A549 (cell line): ENCODE results near the gene PPP3CA. TPM values are rescaled to one million over a fixed set of nuclear protein-coding genes. Genes with fewer than 3 reads are reported as not detected.

ENCODE experiments used
- ATAC-seq, 2 experiments: fragments of 200-7000 bp in 1 of 2; fragments of >200 bp in 1 of 2; cut with Nextera tagmentation in 1 of 2; cut with Tn5 transposase in 1 of 2; 3 replicates each; pipeline versions ENCODE4 v1.8.0 to v1.9.1; 2018 to 2020; ENCODE audit warnings: mild to moderate bottlenecking in 1 of 2, moderate library complexity in 1 of 2
- CTCF ChIA-PET: fragments of 300-600 bp; sonication (Branson Sonifier 250); formaldehyde crosslinking; extraction: SDS; loops from one replicate; lab custom pipeline; 2021; ENCODE audit warnings: antibody characterized with exemption, inconsistent platforms; lab: Yijun Ruan, JAX
- POLR2A ChIA-PET: fragments of 350-600 bp; formaldehyde crosslinking; extraction: SDS; loops from one replicate; lab custom pipeline; 2021; ENCODE audit warnings: antibody characterized with exemption, inconsistent platforms; lab: Yijun Ruan, JAX
- DNase-seq, 2 experiments: peaks; one replicate each; pipeline versions ENCODE4 v3.0.0 to v3.0.0-alpha.2; 2011 to 2016; ENCODE audit warnings: low read depth in 1 of 2, low spot score in 1 of 2
- FAIRE-seq: peaks from 2 replicates; lab custom pipeline; 2011; peaks lifted over from hg19 to GRCh38; lab: Jason Lieb, UNC
- H3K27ac ChIP-seq, 2 experiments: fragments of >200 bp; sonication (Bioruptor Twin); formaldehyde crosslinking; 3 replicates each; pipeline ENCODE4 v1.5.1; 2016 to 2017
- H3K4me1 ChIP-seq: fragments of >200 bp; sonication (Bioruptor Twin); formaldehyde crosslinking; 3 replicates; pipeline ENCODE4 v1.6.1; 2016
- H3K4me2 ChIP-seq: fragments of >200 bp; sonication (Bioruptor Twin); formaldehyde crosslinking; 3 replicates; pipeline ENCODE4 v1.6.1; 2016
- H3K4me3 ChIP-seq: fragments of >200 bp; sonication (Bioruptor Twin); formaldehyde crosslinking; 3 replicates; pipeline ENCODE4 v1.5.1; 2016
- H3K9me3 ChIP-seq: fragments of >200 bp; sonication (Bioruptor Twin); formaldehyde crosslinking; 3 replicates; pipeline ENCODE4 v1.6.1; 2016
- BHLHE40 ChIP-seq: IDR thresholded peaks from 2 replicates; pipeline ENCODE4 v1.6.1; 2012; ENCODE audit warnings: low read depth, low read length, inconsistent platforms
- CBX2 ChIP-seq: fragments of 200-600 bp; sonication (generic); IDR thresholded peaks from 2 replicates; pipeline ENCODE4 v1.6.1; 2016; ENCODE audit warnings: low read depth, mild to moderate bottlenecking, borderline replicate concordance
- HEYL ChIP-seq: fragments of 250-450 bp; sonication (Bioruptor Pico); IDR thresholded peaks from 2 replicates; pipeline ENCODE4 v1.8.0; 2021; ENCODE audit warnings: mild to moderate bottlenecking, moderate library complexity
- HOXA7 ChIP-seq: fragments of 250-450 bp; sonication (Bioruptor Pico); IDR thresholded peaks from 2 replicates; pipeline ENCODE4 v1.5.0; 2020; ENCODE audit warnings: mild to moderate bottlenecking, moderate library complexity
- MAZ ChIP-seq: fragments of 150-350 bp; IDR thresholded peaks from 2 replicates; pipeline ENCODE4 v1.6.1; 2014; ENCODE audit warnings: antibody characterized with exemption, low read depth, low read length, borderline replicate concordance
- MYC ChIP-seq: IDR thresholded peaks from 2 replicates; pipeline ENCODE4 v1.6.1; 2012; ENCODE audit warnings: mild to moderate bottlenecking, inconsistent platforms, low read length, improper control_type of control experiment, borderline replicate concordance
- POLR2AphosphoS2 ChIP-seq: conservative IDR thresholded peaks from 2 replicates; pipeline ENCODE4 v1.6.1; 2012; ENCODE audit warnings: low read length, improper control_type of control experiment, inconsistent platforms
- RCOR1 ChIP-seq: fragments of 150-350 bp; IDR thresholded peaks from 2 replicates; pipeline ENCODE4 v1.6.1; 2014; ENCODE audit warnings: antibody characterized with exemption, low read length, low read depth
- TFCP2L1 ChIP-seq: fragments of 250-450 bp; sonication (Bioruptor Pico); IDR thresholded peaks from 2 replicates; pipeline ENCODE4 v1.5.0; 2021; ENCODE audit warnings: mild to moderate bottlenecking
- ZC3H11A ChIP-seq: fragments of 450-650 bp; IDR thresholded peaks from 2 replicates; pipeline ENCODE4 v1.6.1; 2014; ENCODE audit warnings: antibody characterized with exemption, mild to moderate bottlenecking
- WGBS: methylation state at CpG from one replicate; pipeline ENCODE4 v1.1.6; 2017; ENCODE audit errors: missing lambda C conversion rate; 5-methylcytosine and 5-hydroxymethylcytosine counted together
- polyA plus RNA-seq, 4 experiments: library from polyadenylated mRNA; depleted of rRNA in 3 of 4; stranded (reverse); fragments of >200 nt; fragmentation: RNase III in 1 of 4; extraction: RNeasy Plus Mini Kit Qiagen cat#74134 plus additional on column Dnase treatment in 1 of 4; gene quantifications; 2 replicates in 3 of 4; 3 replicates in 1 of 4; pipeline ENCODE4 v1.2.3, GENCODE V29; 2011 to 2017
- TF ChIP-seq, protein P1 (sequence below): fragments of 200-600 bp; sonication (generic); IDR thresholded peaks from 2 replicates; pipeline ENCODE4 v1.6.1; 2016; ENCODE audit warnings: antibody characterized with exemption, mild to moderate bottlenecking, moderate library complexity
- TF ChIP-seq, protein P2 (sequence below): fragments of >200 bp; sonication (Bioruptor Twin); formaldehyde crosslinking; IDR thresholded peaks from 2 replicates; pipeline ENCODE4 v1.6.1; 2016
- TF ChIP-seq, protein P3 (sequence below): IDR thresholded peaks from 2 replicates; pipeline ENCODE4 v1.6.1; 2012
- TF ChIP-seq, protein P4 (sequence below): fragments of 250-450 bp; sonication (Bioruptor Pico); IDR thresholded peaks from 2 replicates; pipeline ENCODE4 v1.5.0; 2021; ENCODE audit warnings: mild to moderate bottlenecking, moderate library complexity, borderline replicate concordance
- TF ChIP-seq, protein P5 (sequence below): fragments of >200 bp; sonication (Bioruptor Twin); formaldehyde crosslinking; IDR thresholded peaks from 3 replicates; pipeline ENCODE4 v1.5.1; 2016
- TF ChIP-seq, protein P6 (sequence below): IDR thresholded peaks from 2 replicates; pipeline ENCODE4 v1.6.1; 2012; ENCODE audit warnings: low read depth, borderline replicate concordance
- TF ChIP-seq, protein P7 (sequence below): fragments of 250-450 bp; sonication (Bioruptor Pico); IDR thresholded peaks from 2 replicates; pipeline ENCODE4 v1.5.0; 2020; ENCODE audit warnings: low read depth, mild to moderate bottlenecking, moderate library complexity

Gene PPP3CA
- polyA plus RNA-seq, 2 of the 4 experiments (the other 2 are of a cell fraction), result 21.4 to 42.4 TPM

DNA sequence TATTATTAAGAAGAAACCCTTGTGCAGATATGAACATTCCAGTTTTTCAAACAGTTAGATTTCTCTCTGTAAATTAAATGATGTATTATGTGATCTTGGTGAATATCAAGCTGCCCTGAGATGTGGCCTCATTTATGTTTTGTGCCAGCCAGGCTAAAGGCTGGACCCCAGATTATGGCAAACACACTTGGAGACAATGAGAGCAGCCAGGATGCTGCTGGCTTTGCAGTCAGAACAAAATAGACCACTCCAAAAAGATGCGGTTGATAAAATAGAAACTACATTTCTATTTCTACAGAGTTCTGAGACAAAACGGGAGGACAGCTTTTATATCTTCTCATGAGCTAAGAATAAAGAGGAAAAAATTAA is 296.5 kb downstream of the PPP3CA start (continued):
- TF ChIP-seq, protein P1, sequence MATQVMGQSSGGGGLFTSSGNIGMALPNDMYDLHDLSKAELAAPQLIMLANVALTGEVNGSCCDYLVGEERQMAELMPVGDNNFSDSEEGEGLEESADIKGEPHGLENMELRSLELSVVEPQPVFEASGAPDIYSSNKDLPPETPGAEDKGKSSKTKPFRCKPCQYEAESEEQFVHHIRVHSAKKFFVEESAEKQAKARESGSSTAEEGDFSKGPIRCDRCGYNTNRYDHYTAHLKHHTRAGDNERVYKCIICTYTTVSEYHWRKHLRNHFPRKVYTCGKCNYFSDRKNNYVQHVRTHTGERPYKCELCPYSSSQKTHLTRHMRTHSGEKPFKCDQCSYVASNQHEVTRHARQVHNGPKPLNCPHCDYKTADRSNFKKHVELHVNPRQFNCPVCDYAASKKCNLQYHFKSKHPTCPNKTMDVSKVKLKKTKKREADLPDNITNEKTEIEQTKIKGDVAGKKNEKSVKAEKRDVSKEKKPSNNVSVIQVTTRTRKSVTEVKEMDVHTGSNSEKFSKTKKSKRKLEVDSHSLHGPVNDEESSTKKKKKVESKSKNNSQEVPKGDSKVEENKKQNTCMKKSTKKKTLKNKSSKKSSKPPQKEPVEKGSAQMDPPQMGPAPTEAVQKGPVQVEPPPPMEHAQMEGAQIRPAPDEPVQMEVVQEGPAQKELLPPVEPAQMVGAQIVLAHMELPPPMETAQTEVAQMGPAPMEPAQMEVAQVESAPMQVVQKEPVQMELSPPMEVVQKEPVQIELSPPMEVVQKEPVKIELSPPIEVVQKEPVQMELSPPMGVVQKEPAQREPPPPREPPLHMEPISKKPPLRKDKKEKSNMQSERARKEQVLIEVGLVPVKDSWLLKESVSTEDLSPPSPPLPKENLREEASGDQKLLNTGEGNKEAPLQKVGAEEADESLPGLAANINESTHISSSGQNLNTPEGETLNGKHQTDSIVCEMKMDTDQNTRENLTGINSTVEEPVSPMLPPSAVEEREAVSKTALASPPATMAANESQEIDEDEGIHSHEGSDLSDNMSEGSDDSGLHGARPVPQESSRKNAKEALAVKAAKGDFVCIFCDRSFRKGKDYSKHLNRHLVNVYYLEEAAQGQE, result no peak

DNA sequence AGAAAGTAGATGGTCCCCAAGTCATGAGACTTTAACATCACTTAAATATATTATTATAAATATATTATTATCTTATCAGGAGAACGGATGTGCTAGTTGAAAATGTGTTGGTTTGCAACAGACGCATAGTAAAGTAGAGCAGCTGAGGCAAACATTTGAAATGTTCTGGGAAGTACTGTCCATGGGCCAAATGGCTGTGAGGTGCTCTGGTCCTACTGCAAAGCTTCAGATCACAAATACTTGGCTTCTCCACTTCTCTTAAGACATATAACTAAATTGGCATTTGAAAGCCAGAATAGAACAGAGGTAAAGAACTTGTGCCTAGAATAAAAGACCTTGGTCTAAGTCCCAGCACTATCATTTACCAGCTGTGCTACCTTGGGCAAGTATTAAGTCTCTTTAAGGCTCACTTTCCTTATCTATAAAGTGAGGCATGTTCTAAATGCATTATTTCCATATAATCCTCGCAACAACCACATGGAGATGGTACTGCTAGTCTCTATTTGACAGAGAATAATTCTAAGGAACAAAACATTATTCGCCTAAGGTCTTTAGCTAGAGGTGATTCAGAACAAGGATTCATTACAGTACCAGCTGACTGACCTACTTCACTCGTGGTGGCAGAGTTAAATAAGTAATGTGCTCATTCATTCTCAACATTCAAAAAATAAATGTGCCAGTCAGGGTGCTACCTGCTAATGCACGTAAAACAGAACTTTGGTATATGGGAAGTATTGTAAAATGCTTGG is 297.1 kb downstream of the PPP3CA start:
- ATAC-seq, result no peak
- H3K4me2 ChIP-seq, result no peak overlapping the region
- no peak for FAIRE-seq
- H3K27ac ChIP-seq, result no peak overlapping the region
- H3K4me3 ChIP-seq, result no peak overlapping the region
- DNase-seq, result no peak
- no peaks in the 10 kb centered on the region for H3K4me1 ChIP-seq
- TF ChIP-seq, protein P2, sequence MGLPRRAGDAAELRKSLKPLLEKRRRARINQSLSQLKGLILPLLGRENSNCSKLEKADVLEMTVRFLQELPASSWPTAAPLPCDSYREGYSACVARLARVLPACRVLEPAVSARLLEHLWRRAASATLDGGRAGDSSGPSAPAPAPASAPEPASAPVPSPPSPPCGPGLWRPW, result no peak
- TF ChIP-seq RCOR1 (no peak), MAZ (no peak), HOXA7 (no peak), CBX2 (no peak)
- TF ChIP-seq, protein P3, sequence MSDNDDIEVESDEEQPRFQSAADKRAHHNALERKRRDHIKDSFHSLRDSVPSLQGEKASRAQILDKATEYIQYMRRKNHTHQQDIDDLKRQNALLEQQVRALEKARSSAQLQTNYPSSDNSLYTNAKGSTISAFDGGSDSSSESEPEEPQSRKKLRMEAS, result no peak
- TF ChIP-seq, protein P4, sequence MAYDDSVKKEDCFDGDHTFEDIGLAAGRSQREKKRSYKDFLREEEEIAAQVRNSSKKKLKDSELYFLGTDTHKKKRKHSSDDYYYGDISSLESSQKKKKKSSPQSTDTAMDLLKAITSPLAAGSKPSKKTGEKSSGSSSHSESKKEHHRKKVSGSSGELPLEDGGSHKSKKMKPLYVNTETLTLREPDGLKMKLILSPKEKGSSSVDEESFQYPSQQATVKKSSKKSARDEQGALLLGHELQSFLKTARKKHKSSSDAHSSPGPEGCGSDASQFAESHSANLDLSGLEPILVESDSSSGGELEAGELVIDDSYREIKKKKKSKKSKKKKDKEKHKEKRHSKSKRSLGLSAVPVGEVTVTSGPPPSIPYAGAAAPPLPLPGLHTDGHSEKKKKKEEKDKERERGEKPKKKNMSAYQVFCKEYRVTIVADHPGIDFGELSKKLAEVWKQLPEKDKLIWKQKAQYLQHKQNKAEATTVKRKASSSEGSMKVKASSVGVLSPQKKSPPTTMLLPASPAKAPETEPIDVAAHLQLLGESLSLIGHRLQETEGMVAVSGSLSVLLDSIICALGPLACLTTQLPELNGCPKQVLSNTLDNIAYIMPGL (CRISPR knock-in tag), result no peak
- TF ChIP-seq, all 56 proteins: peak for 0
- ChIA-PET CTCF (no interaction called here), POLR2A (no interaction called here)
- 89% methylated on average over 6 of the region's 6 CpGs for WGBS
- no peaks in the 10 kb centered on the region for H3K9me3 ChIP-seq

DNA sequence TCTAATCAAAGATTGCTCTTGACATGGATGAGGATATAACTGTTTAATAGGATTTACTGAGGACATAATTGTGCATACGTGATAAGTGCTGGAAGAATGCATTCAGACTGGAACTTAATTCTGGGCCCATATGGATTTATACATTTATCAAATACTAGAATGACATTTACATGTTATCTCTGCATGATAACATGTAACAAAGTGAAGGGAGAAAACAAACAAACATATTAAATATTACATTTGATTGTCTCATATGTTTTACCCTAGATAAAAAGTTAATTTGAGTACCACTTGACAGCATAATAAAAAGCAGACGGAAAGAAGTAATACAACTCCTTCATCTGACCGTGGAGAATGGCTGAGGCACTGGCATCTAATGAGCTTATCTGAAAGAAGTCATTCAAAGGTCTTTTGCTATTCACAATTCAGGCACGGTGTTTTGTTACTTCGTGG is 297.8 kb downstream of the PPP3CA start:
- 94% methylated on average over 5 of the region's 5 CpGs for WGBS
- ATAC-seq (no peak), DNase-seq (no peak), FAIRE-seq (no peak)
- Histone ChIP-seq H3K27ac (no peak overlapping the region), H3K4me2 (no peak overlapping the region), H3K4me1 (no peaks in the 10 kb centered on the region), H3K4me3 (no peak overlapping the region), H3K9me3 (no peaks in the 10 kb centered on the region)
- ChIA-PET POLR2A (no interaction called here), CTCF (no interaction called here)
- TF ChIP-seq HEYL (CRISPR knock-in tag), result no peak
- TF ChIP-seq, protein P5, sequence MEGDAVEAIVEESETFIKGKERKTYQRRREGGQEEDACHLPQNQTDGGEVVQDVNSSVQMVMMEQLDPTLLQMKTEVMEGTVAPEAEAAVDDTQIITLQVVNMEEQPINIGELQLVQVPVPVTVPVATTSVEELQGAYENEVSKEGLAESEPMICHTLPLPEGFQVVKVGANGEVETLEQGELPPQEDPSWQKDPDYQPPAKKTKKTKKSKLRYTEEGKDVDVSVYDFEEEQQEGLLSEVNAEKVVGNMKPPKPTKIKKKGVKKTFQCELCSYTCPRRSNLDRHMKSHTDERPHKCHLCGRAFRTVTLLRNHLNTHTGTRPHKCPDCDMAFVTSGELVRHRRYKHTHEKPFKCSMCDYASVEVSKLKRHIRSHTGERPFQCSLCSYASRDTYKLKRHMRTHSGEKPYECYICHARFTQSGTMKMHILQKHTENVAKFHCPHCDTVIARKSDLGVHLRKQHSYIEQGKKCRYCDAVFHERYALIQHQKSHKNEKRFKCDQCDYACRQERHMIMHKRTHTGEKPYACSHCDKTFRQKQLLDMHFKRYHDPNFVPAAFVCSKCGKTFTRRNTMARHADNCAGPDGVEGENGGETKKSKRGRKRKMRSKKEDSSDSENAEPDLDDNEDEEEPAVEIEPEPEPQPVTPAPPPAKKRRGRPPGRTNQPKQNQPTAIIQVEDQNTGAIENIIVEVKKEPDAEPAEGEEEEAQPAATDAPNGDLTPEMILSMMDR, result no peak
- no peak for TF ChIP-seq MYC
- no peak for TF ChIP-seq ZC3H11A
- TF ChIP-seq, protein P3, result no peak
- no peak for TF ChIP-seq RCOR1
- TF ChIP-seq BHLHE40, result no peak
- no peak for TF ChIP-seq POLR2AphosphoS2
- TF ChIP-seq, protein P6, sequence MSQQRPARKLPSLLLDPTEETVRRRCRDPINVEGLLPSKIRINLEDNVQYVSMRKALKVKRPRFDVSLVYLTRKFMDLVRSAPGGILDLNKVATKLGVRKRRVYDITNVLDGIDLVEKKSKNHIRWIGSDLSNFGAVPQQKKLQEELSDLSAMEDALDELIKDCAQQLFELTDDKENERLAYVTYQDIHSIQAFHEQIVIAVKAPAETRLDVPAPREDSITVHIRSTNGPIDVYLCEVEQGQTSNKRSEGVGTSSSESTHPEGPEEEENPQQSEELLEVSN, result no peak
- no peak for TF ChIP-seq MAZ
- TF ChIP-seq, protein P7, sequence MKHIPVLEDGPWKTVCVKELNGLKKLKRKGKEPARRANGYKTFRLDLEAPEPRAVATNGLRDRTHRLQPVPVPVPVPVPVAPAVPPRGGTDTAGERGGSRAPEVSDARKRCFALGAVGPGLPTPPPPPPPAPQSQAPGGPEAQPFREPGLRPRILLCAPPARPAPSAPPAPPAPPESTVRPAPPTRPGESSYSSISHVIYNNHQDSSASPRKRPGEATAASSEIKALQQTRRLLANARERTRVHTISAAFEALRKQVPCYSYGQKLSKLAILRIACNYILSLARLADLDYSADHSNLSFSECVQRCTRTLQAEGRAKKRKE (CRISPR knock-in tag), result no peak
- no peak for TF ChIP-seq TFCP2L1 (CRISPR knock-in tag)
